ENCODE results near the gene EXTL2.
A peak's percentile ranks its signal among the peaks of the same experiment; 100 is the strongest.
"Not testable (repeated sequence)": the region's sequence is repeated elsewhere in the genome, so short reads cannot be mapped to it uniquely, and the experiment has no call there.

The EXTL2 gene

GRCh38 chr1:100866041-100866900 lies 28.4 kb downstream of the EXTL2 start:
- DNase-seq (ENCODE audit: extremely low read depth, low read depth): no peak
- no peak overlapping the region for H3K4me3 ChIP-seq (replicated peaks; ENCODE audit: low read depth, low read length)
- TF ChIP-seq CTCF (IDR thresholded peaks at IDR 0.05; ENCODE audit: low read depth, low read length, missing control alignments): peak; percentile 26

DNA sequence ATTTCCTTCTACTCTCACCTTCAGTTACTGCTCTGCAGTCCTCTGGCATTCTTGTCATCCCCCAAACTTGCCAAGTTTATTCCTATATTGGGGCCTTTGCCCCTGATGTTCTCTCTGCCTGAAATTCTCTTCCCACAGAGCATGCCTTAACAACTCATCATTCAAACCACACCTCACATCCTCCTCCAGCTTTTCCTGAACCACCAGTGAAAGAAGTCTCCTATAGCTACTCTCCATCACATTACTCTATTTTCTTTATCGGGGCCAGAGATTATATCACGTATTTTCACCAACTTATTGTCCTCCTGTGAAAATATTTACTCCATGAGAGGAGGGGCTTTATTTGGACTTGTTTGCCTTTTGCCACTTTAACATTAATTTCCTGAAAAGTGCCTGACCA lies 32.1 kb downstream of the EXTL2 start:
- TF ChIP-seq CTCF (IDR thresholded peaks at IDR 0.05; ENCODE audit: low read depth, low read length, missing control alignments): no peak
- DNase-seq (ENCODE audit: extremely low read depth, low read depth): no peak

GRCh38 chr1:100861379-100861778 lies 33.3 kb downstream of the EXTL2 start:
- TF ChIP-seq CTCF (IDR thresholded peaks at IDR 0.05; ENCODE audit: low read depth, low read length, missing control alignments): no peak
- H3K4me3 ChIP-seq (replicated peaks; ENCODE audit: low read depth, low read length): no peak overlapping the region
- no peak for DNase-seq (ENCODE audit: extremely low read depth, low read depth)

More for the DNA sequence above, 32.1 kb downstream of the EXTL2 start:
- no peak overlapping the region for H3K4me3 ChIP-seq (replicated peaks; ENCODE audit: low read depth, low read length)

DNA sequence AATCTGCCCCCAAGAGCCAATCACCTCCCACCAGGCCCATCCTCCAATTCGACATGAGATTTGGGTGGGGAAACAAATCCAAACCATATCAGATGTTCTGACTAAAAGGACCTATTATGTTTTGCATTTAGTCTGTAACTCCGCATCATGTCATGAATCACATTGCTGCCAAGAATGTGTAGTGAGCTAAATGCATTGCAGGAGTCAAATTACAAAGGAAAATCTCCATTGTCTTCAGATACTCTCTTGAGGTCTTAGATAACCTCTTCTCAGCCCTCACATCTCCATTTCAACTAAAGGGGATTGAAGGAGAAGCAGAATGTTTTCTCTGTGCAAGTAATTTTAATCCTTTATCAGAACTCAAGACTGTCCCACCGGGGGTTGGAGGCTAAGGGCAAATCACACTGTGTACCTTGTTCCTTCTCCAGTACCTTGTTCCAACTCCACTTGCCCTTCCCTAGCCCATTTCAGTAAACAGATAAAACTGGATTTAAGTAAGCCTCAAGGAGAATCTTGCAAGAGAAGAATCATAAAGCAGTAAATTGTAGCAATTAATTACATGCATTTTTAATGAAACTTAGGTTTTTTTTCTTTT lies 34.1 kb downstream of the EXTL2 start:
- no peak for TF ChIP-seq CTCF (IDR thresholded peaks at IDR 0.05; ENCODE audit: low read depth, low read length, missing control alignments)
- no peak for DNase-seq (ENCODE audit: extremely low read depth, low read depth)
- no peak overlapping the region for H3K4me3 ChIP-seq (replicated peaks; ENCODE audit: low read depth, low read length)

DNA sequence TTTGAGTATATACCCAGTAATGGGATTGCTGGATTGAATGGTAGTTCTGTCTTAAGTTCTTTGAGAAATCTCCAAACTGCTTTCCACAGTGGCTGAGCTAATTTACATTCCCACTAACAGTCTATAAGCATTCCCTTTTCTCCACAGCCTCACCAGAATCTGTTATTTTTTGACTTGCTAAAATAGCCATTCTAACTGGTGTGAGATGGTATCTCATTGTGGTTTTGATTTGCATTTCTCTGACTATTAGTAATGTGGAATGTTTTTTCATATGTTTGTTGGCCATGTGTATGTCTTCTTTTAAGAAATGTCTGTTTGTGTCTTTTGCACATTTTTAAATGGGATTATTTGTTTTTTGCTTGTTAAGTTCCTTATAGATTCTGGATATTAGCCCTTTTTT lies 39.5 kb downstream of the EXTL2 start:
- not testable (repeated sequence) for H3K4me3 ChIP-seq (replicated peaks; ENCODE audit: low read depth, low read length); DNase-seq (ENCODE audit: extremely low read depth, low read depth)

DNA sequence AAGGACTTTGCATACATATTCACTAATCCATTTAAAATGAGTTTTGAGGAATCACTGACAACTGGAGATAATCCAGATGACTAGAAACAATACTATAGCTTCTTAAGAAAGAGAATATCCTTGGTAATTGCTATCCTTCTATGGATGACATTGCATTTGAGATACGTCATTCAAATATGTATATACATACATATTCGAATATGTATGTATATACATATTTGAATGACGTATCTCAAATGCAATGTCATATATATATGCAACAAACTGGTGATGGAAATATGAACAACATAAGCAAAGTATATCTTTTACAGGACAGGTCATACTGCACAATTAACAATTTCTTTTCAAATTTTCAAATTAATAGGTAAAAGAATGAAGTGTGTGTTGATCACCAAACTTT lies 41.7 kb downstream of the EXTL2 start:
- DNase-seq (ENCODE audit: extremely low read depth, low read depth): no peak
- no peak overlapping the region for H3K4me3 ChIP-seq (replicated peaks; ENCODE audit: low read depth, low read length)
- no peak for TF ChIP-seq CTCF (IDR thresholded peaks at IDR 0.05; ENCODE audit: low read depth, low read length, missing control alignments)

DNA sequence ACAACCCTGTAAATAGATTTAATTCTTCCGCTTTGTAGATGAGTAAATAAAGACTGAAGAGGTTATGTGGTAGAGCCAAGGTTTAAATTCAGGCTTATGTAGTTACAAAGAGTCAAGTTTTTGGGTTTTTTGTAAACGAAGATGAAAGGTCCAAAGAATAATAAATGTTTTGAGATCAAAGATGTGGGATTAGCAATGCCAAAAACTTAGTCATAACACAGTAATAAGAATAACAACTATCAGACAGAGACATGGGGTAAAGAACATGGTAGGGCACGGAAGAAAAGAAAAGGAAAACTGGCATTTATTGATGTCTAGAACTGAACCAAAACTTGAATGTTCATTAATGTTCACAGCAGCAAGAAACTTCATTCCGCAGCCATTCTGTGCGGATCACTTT lies 42.9 kb downstream of the EXTL2 start:
- no peak for DNase-seq (ENCODE audit: extremely low read depth, low read depth)
- H3K4me3 ChIP-seq (replicated peaks; ENCODE audit: low read depth, low read length): no peak overlapping the region
- TF ChIP-seq CTCF (IDR thresholded peaks at IDR 0.05; ENCODE audit: low read depth, low read length, missing control alignments): no peak
